Prostate gland (tissue), 2 donors: Measurements from ENCODE around the gene RPA1.

ENCODE experiments used
- CTCF ChIP-seq, 4 experiments: fragments of 200-600 bp in 2 of 4; fragments of 450-650 bp in 2 of 4; sonication (generic) in 2 of 4; IDR thresholded peaks; 1 replicate in 3 of 4; 2 replicates in 1 of 4; pipeline ENCODE4 v1.5.1; 2016 to 2019; ENCODE audit warnings: antibody characterized with exemption in 4 of 4, mild to moderate bottlenecking in 2 of 4, moderate library complexity in 2 of 4
- POLR2A ChIP-seq: fragments of 450-650 bp; IDR thresholded peaks from one replicate; pipeline ENCODE4 v1.6.1; 2016; ENCODE audit warnings: antibody characterized with exemption, mild to moderate bottlenecking
- POLR2AphosphoS5 ChIP-seq: sonication (generic); formaldehyde crosslinking; IDR thresholded peaks from one replicate; pipeline ENCODE4 v1.6.1; 2017; ENCODE audit warnings: antibody characterized with exemption

GRCh38 chr17:1872254-1872653, 42.4 kb downstream of the RPA1 start:
- no peak for TF ChIP-seq CTCF (IDR thresholded peaks at IDR 0.05)
- no peak for TF ChIP-seq POLR2A
- TF ChIP-seq POLR2AphosphoS5 = no peak
